DMS53 (cell line): ENCODE measurements around the gene LENEP.

Experiments
- DNase-seq: peaks from one replicate; lab custom pipeline; 2025; lab: John Stamatoyannopoulos, UW

LENEP gene

DNA sequence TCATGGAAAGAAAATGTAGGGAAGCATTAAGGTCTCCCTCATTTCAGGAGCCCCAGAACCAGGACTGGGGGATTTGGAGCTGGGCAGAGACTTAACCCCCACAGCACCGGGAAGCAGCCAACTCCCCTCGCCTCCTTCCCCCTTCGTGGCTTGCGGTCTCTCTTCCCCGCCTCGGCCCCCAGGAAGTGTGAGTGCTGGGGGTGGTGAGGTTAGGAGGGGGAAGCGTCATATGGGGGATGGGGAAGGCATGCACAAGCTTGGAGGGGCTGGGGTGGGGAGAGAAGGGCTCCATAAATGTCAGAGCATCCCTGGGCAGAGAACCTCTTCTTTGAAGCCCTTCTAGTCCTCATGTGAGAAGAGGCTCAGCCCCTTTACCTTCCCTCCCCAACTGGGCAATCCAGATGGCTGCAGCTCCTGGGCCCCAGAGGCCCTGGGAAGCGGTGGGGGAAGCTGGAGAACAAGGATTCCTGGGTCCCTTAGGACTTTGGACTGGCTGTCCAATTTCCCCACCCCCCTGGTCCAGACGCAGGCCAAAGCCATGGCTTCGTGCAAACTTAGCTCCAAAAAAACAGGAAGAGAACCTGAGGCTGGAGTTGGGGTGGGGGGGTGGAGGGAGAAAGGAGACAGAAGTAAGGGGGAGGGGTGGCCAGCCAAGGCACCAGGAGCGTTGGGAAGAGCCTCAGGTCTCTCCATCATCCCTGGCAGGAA is 17.0 kb downstream of the LENEP start:
- no peak for DNase-seq

DNA sequence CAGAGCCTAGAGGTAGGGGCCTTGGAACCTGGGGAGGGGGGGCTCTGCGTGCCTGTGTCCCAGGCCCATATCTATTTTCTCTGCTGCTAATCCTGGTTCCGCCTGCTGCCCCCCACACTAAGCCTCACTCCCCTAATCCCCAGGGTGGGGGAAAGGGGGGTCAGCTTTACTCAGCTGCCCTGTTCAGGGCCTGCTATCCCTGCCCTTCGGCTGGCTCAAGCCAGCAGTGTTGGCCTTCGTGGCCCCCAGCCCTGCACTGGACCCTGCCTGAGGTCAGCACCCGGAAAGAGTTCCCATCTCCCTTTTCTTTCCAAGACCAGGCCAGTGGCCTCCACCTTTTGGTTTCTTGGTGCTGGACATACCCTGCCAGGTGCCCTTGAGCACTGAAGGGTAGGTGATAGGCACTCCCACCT is 17.6 kb downstream of the LENEP start:
- DNase-seq = no peak

DNA sequence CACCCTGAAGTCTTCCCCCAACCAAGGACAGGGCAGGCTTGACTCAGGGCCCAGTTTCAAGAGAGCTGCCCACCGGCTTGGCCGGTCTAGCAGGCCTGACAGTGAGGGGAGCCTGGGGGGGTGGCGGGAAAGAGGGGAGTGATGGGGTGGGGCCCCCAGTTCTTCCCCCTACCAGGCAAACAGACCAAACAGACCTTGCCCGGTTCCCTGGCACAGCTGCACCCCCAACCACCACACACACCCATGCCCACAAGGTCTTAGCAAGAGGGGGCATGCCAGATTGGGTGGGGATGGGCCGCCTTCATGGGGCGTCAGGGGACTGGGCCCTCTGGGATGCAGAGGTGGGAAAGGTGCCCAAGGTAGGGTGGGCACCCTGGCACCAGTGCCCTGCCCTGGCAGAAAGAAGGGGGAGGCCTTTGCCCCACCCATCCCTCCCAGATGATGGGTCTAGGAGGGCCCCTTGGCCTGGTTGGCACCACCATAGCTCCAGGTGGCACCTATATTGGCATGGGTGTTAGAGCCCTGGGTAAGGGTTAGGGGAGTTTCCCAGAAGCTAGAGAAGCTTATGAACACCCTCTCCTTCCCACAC is 18.1 kb downstream of the LENEP start:
- no peak for DNase-seq

DNA sequence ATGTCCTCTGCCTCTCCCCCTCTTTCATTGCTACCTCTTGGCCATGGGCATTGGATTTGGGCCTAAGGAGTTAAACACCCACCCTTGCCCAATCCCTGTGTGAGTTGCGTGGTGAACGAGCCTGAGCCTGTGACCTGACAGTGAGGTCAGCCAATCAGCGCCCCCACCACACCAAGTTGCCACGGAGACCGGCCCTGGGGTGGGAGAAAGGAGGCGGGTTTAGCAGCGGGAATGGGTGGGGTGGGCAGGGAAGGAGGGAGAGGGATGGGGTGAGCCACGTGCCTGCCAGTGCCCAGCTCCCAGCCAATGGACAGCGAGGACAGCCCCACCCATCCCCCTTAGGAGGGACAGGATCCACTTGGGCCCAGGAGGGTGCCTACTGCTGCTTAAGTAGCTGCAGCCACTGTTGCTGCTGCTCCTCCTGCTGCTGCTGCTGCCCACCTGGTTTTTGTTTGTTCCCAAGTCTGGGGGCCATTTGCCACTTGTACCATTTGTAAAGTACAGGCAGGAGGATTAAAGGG is 18.7 kb downstream of the LENEP start:
- DNase-seq = no peak

- no peak for DNase-seq
Measured at GRCh38 chr1:155012776-155013602, 19.6 kb downstream of the LENEP start.

- DNase-seq = no peak
Measured at GRCh38 chr1:155013632-155014031, 20.2 kb downstream of the LENEP start.

DNA sequence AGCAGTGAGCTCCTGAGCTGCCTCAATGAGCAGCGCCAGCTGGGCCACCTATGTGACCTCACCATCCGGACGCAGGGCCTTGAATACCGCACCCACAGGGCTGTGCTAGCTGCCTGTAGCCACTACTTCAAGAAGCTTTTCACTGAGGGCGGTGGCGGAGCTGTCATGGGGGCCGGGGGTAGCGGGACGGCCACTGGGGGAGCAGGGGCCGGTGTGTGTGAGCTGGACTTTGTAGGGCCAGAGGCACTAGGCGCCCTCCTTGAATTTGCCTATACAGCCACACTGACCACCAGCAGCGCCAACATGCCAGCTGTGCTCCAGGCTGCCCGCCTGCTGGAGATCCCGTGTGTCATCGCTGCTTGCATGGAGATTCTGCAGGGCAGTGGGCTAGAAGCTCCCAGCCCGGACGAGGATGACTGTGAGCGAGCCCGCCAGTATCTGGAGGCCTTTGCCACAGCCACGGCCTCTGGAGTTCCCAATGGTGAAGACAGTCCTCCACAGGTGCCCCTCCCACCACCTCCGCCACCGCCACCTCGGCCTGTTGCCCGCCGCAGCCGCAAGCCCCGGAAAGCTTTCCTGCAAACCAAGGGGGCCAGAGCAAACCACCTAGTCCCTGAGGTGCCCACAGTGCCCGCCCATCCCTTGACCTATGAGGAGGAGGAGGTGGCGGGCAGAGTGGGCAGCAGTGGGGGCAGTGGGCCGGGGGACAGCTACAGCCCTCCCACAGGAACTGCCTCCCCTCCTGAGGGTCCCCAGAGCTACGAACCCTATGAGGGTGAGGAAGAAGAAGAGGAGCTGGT is 21.5 kb downstream of the LENEP start:
- no peak for DNase-seq

DNA sequence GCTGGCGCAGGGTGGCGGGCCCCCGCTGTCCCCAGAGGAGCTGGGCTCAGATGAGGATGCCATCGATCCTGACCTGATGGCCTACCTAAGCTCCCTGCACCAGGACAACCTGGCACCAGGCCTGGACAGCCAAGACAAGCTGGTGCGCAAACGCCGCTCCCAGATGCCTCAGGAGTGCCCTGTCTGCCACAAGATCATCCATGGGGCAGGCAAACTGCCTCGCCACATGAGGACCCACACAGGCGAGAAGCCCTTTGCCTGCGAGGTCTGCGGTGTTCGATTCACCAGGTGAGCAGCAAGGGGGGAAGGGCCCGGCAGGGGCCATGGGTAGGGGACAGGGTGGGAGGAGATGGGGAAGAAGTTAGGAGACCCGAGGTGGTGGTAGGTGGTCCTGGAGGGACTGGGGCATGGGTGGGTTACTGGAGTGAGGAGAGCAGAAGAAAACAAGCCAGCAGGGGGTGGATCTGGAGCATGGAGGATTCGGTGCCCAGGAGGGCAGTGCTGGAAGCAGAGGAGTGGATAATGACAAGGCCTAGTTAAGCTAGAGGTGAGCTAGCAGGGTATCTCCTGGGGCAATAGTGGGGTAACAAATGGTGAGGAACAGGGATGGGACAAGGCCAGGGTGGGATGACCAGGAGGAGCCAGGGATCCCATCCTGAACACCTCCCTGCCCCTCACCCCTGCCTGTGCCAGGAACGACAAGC is 22.3 kb downstream of the LENEP start:
- DNase-seq = no peak

DNA sequence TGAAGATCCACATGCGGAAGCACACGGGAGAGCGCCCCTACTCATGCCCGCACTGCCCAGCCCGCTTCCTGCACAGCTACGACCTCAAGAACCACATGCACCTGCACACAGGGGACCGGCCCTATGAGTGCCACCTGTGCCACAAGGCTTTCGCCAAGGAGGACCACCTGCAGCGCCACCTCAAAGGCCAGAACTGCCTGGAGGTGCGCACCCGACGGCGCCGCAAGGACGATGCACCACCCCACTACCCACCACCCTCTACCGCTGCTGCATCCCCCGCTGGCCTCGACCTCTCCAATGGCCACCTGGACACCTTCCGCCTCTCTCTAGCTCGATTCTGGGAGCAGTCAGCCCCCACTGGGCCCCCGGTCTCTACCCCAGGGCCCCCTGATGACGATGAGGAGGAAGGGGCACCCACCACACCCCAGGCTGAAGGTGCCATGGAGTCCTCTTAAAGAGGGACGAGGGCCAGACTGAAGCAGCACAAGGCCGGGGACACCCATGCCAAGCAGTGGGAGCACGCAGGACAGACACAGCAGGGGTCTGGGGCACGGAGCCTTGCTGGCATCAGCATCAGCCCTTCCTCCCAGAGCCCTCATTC is 22.9 kb downstream of the LENEP start:
- DNase-seq = no peak

- DNase-seq = peak; percentile 85
Measured at GRCh38 chr1:155017041-155017945, 23.9 kb downstream of the LENEP start.

- DNase-seq = no peak
Measured at GRCh38 chr1:155017946-155018316, 24.5 kb downstream of the LENEP start.

DNA sequence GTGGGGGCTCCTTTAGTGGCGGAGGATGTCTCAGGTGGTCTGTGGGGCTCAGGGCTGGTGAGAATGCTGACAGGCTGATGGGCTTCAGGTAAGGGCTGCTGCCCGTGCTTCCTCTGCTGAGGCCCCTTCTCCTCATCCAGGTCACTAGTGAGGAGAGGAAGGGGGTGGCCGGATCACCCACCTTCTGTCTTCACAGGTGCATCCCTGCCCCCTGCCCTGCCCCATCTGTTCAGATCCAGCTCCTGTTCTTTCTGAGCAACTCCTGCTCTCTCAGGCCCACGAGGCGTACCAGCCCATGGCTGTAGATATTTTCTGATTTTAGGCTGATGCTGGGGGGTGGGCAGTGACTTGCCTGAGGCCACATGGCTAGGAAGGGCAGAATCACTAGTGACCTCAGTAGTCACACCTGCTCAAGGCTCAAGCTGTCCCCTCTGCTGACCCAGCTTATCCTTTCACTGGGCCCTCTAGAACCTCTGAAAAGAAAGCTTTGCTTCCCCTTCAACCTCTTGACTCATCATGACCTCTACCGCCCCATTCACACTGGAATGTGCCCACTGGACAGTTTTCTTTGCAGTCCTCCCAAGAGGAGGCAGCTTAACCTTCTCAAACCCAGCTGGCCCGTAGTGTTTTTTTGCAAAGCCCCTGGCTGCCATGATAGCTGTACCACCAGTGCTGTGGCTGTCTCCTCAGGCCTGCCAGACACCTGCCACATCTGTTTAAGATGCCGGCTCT is 25.4 kb downstream of the LENEP start:
- no peak for DNase-seq

DNA sequence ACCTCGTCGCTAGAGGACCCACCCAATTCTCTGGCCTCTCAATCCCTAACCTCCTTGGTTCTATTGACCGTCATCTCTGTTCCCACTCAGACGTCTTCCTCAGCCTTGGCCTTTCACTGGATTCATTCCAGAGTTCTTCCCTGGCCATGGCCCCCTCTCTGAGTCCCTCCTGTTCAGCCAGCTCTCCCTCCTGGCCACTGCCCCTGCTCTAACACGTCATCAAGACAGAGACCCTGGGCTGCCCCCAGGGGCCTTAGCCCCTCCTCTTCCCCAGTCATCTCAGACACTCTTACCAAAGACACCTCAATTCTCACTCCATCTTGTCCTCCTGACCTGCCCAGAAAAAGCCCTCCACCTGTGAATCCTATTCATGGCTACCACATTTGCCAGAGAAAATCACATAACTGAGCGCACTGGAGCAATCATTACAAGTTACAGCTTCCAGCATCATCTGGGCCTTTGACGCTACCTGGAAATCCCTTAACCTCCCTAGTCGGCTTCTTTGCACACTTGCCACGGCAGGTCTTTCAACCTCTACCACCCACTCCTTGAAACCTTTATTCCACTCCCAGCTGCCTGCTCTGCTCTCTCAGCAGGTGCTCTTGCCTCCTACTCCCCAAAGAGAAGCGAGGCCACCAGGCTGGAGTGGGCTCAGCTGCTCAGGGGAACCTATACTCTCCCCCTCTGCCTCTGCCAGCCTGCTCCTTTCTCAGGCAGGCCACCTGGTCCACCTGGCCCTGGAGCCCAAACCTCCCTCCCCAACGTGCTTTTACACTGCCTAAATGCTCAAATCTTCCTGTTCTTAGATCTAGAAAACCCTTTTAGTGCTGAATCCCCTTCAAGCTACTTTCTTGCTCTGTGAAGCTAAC is 26.2 kb downstream of the LENEP start:
- DNase-seq = no peak

GRCh38 chr1:155022136-155022926 is 28.9 kb downstream of the LENEP start:
- DNase-seq = no peak

DNA sequence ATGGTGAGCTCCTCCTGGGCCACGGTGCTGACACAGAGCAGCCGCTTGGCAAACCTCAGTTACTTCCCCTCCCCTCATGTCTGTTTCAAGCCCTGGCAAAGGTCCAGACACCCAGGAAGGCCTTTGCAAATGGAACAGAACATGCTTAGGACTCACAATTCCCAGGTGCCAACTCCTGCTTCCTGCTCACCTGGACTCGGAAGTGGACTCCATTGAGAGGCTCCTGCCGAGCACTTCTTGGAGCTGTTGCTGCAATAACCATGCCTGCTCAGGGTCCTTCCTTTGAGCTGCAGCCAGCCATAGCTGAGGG is 29.5 kb downstream of the LENEP start:
- peak; percentile 77 for DNase-seq

- DNase-seq = no peak
Measured at GRCh38 chr1:155023627-155024026, 30.2 kb downstream of the LENEP start.

DNA sequence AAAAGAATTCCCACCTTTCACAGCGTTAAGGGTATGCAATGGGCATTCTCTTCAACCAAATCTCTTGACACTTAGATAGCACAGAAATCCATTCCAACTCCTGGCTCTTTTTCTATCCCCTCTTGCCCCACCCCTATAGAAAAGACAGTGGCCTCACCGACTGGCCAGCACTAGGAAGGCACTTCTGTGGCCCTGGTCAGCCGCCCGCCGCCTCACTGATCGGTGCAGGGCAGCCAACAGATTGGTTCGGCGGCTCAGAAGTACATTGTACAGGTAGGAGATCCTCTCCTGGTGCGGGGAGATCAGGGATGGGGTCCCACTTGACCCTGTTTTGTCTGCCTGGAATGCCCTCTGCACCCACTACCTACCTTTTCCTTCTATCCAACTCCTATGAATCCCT is 30.9 kb downstream of the LENEP start:
- no peak for DNase-seq

DNA sequence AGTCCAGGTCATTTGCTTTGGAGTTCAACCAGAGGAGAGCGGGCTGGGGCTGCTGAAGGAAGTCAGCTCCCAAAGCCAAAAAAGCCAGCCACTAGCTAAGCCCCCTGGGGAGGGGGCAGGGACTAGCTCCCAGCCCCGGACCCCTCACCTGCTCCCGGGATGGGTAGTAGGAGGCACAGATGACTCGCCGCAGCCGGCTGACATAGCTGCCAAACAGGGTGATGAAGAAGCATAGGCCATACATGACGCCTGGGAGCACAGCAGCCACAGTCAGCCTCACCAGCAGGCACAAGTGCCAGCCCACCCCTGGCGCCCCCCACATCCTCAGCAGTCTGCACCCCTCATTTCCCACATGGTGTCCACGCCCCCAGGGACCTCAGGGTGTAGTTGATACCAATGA is 32.8 kb downstream of the LENEP start:
- peak; percentile 30 for DNase-seq
